ENCODE data around the gene NNAT.

DNA sequence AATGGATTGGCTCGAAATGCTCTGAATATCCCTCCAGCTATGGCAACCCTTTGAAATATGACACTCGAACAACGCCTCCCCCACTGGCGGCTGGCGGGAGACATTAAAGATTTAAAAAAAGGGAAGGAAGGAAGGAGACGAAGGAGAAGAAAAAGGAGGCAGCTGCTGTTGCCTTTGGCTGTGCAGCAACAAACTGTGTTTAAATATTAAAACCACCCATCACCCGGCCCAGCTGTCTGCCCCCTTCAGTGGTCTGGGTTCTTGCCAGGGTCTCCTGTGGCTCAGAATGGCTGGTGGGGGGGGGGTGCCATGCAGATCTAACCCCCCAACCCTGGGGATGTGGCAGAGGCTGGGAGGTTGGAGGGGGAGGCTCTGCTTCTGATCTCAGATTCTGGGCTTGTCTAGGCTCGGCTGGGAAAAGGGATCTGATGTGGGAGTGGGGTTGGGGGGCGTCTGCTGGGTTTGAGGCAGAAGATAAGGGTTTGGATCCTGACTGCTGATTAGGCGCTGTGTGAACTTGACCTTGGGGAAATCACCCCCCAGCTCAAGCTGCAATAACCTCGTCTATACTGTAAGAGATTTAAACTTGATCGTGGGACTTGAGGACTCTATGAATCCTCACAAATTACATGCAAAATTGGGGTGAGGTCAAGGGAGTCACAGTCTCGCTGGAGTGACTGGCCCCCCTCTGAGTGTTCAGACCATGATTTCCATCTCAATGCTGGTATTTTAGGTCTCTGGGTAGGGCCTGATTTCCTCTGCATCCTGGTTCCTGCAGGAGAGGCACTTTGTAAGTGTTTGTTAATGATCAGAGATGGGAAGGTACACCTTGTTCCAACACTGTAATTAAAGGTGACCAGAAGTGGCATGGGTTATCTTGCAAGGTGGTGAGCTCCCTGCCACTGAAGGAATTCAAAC is 46.9 kb downstream of the NNAT start:
- TF ChIP-seq, protein P1, sequence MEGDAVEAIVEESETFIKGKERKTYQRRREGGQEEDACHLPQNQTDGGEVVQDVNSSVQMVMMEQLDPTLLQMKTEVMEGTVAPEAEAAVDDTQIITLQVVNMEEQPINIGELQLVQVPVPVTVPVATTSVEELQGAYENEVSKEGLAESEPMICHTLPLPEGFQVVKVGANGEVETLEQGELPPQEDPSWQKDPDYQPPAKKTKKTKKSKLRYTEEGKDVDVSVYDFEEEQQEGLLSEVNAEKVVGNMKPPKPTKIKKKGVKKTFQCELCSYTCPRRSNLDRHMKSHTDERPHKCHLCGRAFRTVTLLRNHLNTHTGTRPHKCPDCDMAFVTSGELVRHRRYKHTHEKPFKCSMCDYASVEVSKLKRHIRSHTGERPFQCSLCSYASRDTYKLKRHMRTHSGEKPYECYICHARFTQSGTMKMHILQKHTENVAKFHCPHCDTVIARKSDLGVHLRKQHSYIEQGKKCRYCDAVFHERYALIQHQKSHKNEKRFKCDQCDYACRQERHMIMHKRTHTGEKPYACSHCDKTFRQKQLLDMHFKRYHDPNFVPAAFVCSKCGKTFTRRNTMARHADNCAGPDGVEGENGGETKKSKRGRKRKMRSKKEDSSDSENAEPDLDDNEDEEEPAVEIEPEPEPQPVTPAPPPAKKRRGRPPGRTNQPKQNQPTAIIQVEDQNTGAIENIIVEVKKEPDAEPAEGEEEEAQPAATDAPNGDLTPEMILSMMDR (IDR thresholded peaks at IDR 0.05; ENCODE audit: low read length) = no peak
- TF ChIP-seq EZH2 (IDR thresholded peaks at IDR 0.05; ENCODE audit: borderline replicate concordance, low read length) = no peak

Measured in OCI-LY1 (cell line).